ENCODE data around the gene NUMB. TPM values are rescaled to one million over a fixed set of nuclear protein-coding genes. Genes with fewer than 3 reads are reported as not detected.

NUMB gene
- total RNA-seq, 2 donors from 2014 or later: 79.9 to 85.2 TPM

GRCh38 chr14:73264080-73264884 is 194.1 kb downstream of the NUMB start:
- WGBS, 2 experiments (ENCODE audit: insufficient coverage in 1 of 2, insufficient read length in 1 of 2): 93 to 95% methylated on average over 13 to 23 of the region's 23 CpGs
- no peaks in the 10 kb centered on the region for H3K9me3 Mint-ChIP-seq
- peaks cover 5% of the 10 kb centered on the region for H3K36me3 Mint-ChIP-seq (ENCODE audit: low read depth)
- no peak overlapping the region for H3K4me3 Mint-ChIP-seq
- no peaks in the 10 kb centered on the region for H3K9me3 ChIP-seq (ENCODE audit: control insufficient read depth, low read length)
- no peaks in the 10 kb centered on the region for H3K27me3 ChIP-seq (ENCODE audit: control insufficient read depth, insufficient read depth, low read length, poor library complexity, severe bottlenecking)
- H3K27ac ChIP-seq (ENCODE audit: low read depth, low read length): no peak overlapping the region
- H3K27me3 Mint-ChIP-seq (ENCODE audit: insufficient read depth): peaks cover 21% of the 10 kb centered on the region
- DNase-seq: no peak
- TF ChIP-seq CTCF (conservative IDR thresholded peaks at IDR 0.05): no peak
- peaks cover 3% of the 10 kb centered on the region for H3K36me3 ChIP-seq (ENCODE audit: control insufficient read depth, insufficient read depth, low read length)
- no peak overlapping the region for H3K27ac Mint-ChIP-seq
- no peak overlapping the region for H3K4me3 ChIP-seq (ENCODE audit: low read length)
- no peaks in the 10 kb centered on the region for H3K4me1 ChIP-seq (ENCODE audit: control insufficient read depth, insufficient read depth, low read length)
- H3K4me1 Mint-ChIP-seq: no peaks in the 10 kb centered on the region
- no peak overlapping the region for H3K9ac ChIP-seq (ENCODE audit: extremely low read depth, low read length, poor library complexity, severe bottlenecking)

- no peak overlapping the region for H3K9ac ChIP-seq (ENCODE audit: extremely low read depth, low read length, poor library complexity, severe bottlenecking)
- no peak for DNase-seq
- no peak overlapping the region for H3K27ac ChIP-seq (ENCODE audit: low read depth, low read length)
- Mint-ChIP-seq H3K36me3 (ENCODE audit: low read depth) (peaks cover 4% of the 10 kb centered on the region), H3K4me3 (no peak overlapping the region), H3K27me3 (ENCODE audit: insufficient read depth) (peaks cover 16% of the 10 kb centered on the region), H3K4me1 (no peaks in the 10 kb centered on the region), H3K27ac (no peak overlapping the region), H3K9me3 (no peaks in the 10 kb centered on the region)
- H3K36me3 ChIP-seq (ENCODE audit: control insufficient read depth, insufficient read depth, low read length): no peaks in the 10 kb centered on the region
- no peaks in the 10 kb centered on the region for H3K4me1 ChIP-seq (ENCODE audit: control insufficient read depth, insufficient read depth, low read length)
- TF ChIP-seq CTCF (conservative IDR thresholded peaks at IDR 0.05): no peak
- H3K27me3 ChIP-seq (ENCODE audit: control insufficient read depth, insufficient read depth, low read length, poor library complexity, severe bottlenecking): no peaks in the 10 kb centered on the region
- H3K4me3 ChIP-seq (ENCODE audit: low read length): no peak overlapping the region
- 89% methylated on average over 7 of the region's 7 CpGs; no CpG with 5 or more reads in 1 of the 2 experiments for WGBS, 2 experiments (ENCODE audit: insufficient coverage in 1 of 2, insufficient read length in 1 of 2)
- H3K9me3 ChIP-seq (ENCODE audit: control insufficient read depth, low read length): no peaks in the 10 kb centered on the region
These were observed 194.7 kb downstream of the NUMB start for GRCh38 chr14:73263606-73264005.

- Histone ChIP-seq H3K4me3 (ENCODE audit: low read length) (no peak overlapping the region), H3K27ac (ENCODE audit: low read depth, low read length) (no peak overlapping the region), H3K9ac (ENCODE audit: extremely low read depth, low read length, poor library complexity, severe bottlenecking) (no peak overlapping the region), H3K27me3 (ENCODE audit: control insufficient read depth, insufficient read depth, low read length, poor library complexity, severe bottlenecking) (no peaks in the 10 kb centered on the region), H3K36me3 (ENCODE audit: control insufficient read depth, insufficient read depth, low read length) (no peaks in the 10 kb centered on the region), H3K9me3 (ENCODE audit: control insufficient read depth, low read length) (no peaks in the 10 kb centered on the region), H3K4me1 (ENCODE audit: control insufficient read depth, insufficient read depth, low read length) (no peaks in the 10 kb centered on the region)
- TF ChIP-seq CTCF (conservative IDR thresholded peaks at IDR 0.05): no peak
- H3K4me1 Mint-ChIP-seq: no peaks in the 10 kb centered on the region
- WGBS, 2 experiments (ENCODE audit: insufficient coverage in 1 of 2, insufficient read length in 1 of 2): 93 to 95% methylated on average over 6 to 20 of the region's 20 CpGs
- H3K27ac Mint-ChIP-seq: no peak overlapping the region
- H3K27me3 Mint-ChIP-seq (ENCODE audit: insufficient read depth): peaks cover 6% of the 10 kb centered on the region
- no peaks in the 10 kb centered on the region for H3K36me3 Mint-ChIP-seq (ENCODE audit: low read depth)
- no peaks in the 10 kb centered on the region for H3K9me3 Mint-ChIP-seq
- no peak overlapping the region for H3K4me3 Mint-ChIP-seq
- no peak for DNase-seq
These were observed 195.7 kb downstream of the NUMB start for GRCh38 chr14:73262427-73263183.
